Mucosa of stomach (tissue), 1 donor: ENCODE measurements around the gene IL18.

Experiments used
- H3K27me3 ChIP-seq: one replicate; pipeline ENCODE4 v1.7.0; 2013; ENCODE audit warnings: mild to moderate bottlenecking, low read length; ENCODE audit not compliant: control insufficient read depth, insufficient read depth
- H3K36me3 ChIP-seq: one replicate; pipeline ENCODE4 v1.7.0; 2013; ENCODE audit warnings: low read length; ENCODE audit not compliant: control insufficient read depth, insufficient read depth
- H3K4me1 ChIP-seq: one replicate; pipeline ENCODE4 v1.7.0; 2013; ENCODE audit warnings: mild to moderate bottlenecking, low read length; ENCODE audit not compliant: control insufficient read depth, insufficient read depth
- H3K4me3 ChIP-seq: one replicate; pipeline ENCODE4 v1.7.0; 2013; ENCODE audit warnings: low read length
- H3K9ac ChIP-seq: one replicate; pipeline ENCODE4 v1.7.0; 2013; ENCODE audit warnings: mild to moderate bottlenecking, low read length, moderate library complexity
- H3K9me3 ChIP-seq: one replicate; pipeline ENCODE4 v1.7.0; 2013; ENCODE audit warnings: mild to moderate bottlenecking, low read length, moderate library complexity; ENCODE audit not compliant: control insufficient read depth
- donor health status: Pancreatic carcinoma.

Gene IL18

GRCh38 chr11:112185883-112186282 is 22.0 kb upstream of the IL18 start:
- H3K4me3 ChIP-seq = no peak overlapping the region
- no peaks in the 10 kb centered on the region for H3K4me1 ChIP-seq
- no peak overlapping the region for H3K9ac ChIP-seq
- no peaks in the 10 kb centered on the region for H3K36me3 ChIP-seq
- no peaks in the 10 kb centered on the region for H3K9me3 ChIP-seq
- no peaks in the 10 kb centered on the region for H3K27me3 ChIP-seq

- Histone ChIP-seq H3K36me3 (no peaks in the 10 kb centered on the region), H3K9ac (no peak overlapping the region), H3K4me1 (no peaks in the 10 kb centered on the region), H3K4me3 (no peak overlapping the region), H3K27me3 (no peaks in the 10 kb centered on the region), H3K9me3 (no peaks in the 10 kb centered on the region)
These were observed 19.0 kb upstream of the IL18 start for GRCh38 chr11:112182867-112183266.

- no peaks in the 10 kb centered on the region for H3K9me3 ChIP-seq
- H3K4me1 ChIP-seq = no peaks in the 10 kb centered on the region
These were observed 15.7 kb upstream of the IL18 start for GRCh38 chr11:112179601-112180000.

GRCh38 chr11:112178936-112179335 is 15.0 kb upstream of the IL18 start:
- Histone ChIP-seq H3K9ac (no peak overlapping the region), H3K4me1 (no peaks in the 10 kb centered on the region), H3K9me3 (no peaks in the 10 kb centered on the region), H3K36me3 (no peaks in the 10 kb centered on the region), H3K27me3 (no peaks in the 10 kb centered on the region), H3K4me3 (no peak overlapping the region)

More at GRCh38 chr11:112179601-112180000, 15.7 kb upstream of the IL18 start:
- H3K27me3 ChIP-seq = no peaks in the 10 kb centered on the region
- no peak overlapping the region for H3K9ac ChIP-seq
- no peaks in the 10 kb centered on the region for H3K36me3 ChIP-seq
- H3K4me3 ChIP-seq = no peak overlapping the region

- Histone ChIP-seq H3K27me3 (no peaks in the 10 kb centered on the region), H3K9ac (no peak overlapping the region), H3K4me3 (no peak overlapping the region), H3K4me1 (no peaks in the 10 kb centered on the region), H3K36me3 (no peaks in the 10 kb centered on the region), H3K9me3 (no peaks in the 10 kb centered on the region)
These were observed 14.5 kb upstream of the IL18 start for GRCh38 chr11:112178428-112178827.

- Histone ChIP-seq H3K4me3 (no peak overlapping the region), H3K9ac (no peak overlapping the region)
These were observed 13.7 kb upstream of the IL18 start for GRCh38 chr11:112177589-112177988.

GRCh38 chr11:112176077-112176476 is 12.2 kb upstream of the IL18 start:
- Histone ChIP-seq H3K9ac (no peak overlapping the region), H3K27me3 (no peaks in the 10 kb centered on the region), H3K4me3 (no peak overlapping the region), H3K9me3 (no peaks in the 10 kb centered on the region), H3K4me1 (no peaks in the 10 kb centered on the region), H3K36me3 (no peaks in the 10 kb centered on the region)

More at GRCh38 chr11:112177589-112177988, 13.7 kb upstream of the IL18 start:
- Histone ChIP-seq H3K36me3 (no peaks in the 10 kb centered on the region), H3K4me1 (no peaks in the 10 kb centered on the region), H3K27me3 (no peaks in the 10 kb centered on the region), H3K9me3 (no peaks in the 10 kb centered on the region)

GRCh38 chr11:112175599-112175952 is 11.7 kb upstream of the IL18 start:
- Histone ChIP-seq H3K4me3 (no peak overlapping the region), H3K27me3 (no peaks in the 10 kb centered on the region), H3K9me3 (no peaks in the 10 kb centered on the region), H3K36me3 (no peaks in the 10 kb centered on the region), H3K4me1 (no peaks in the 10 kb centered on the region), H3K9ac (no peak overlapping the region)

GRCh38 chr11:112174789-112175598 is 11.1 kb upstream of the IL18 start, which contains the start of gene BCO2:
Gene BCO2 (plus strand): TSS chr11:112175512. CDS start chr11:112175602, 90 bp downstream.
- H3K9me3 ChIP-seq = no peaks in the 10 kb centered on the region
- H3K9ac ChIP-seq = no peak within 1 kb of the TSS
- H3K27me3 ChIP-seq = no peaks in the 10 kb centered on the region
- H3K4me3 ChIP-seq = no peak within 1 kb of the TSS
- no peaks in the 10 kb centered on the region for H3K36me3 ChIP-seq
- H3K4me1 ChIP-seq = no peaks in the 10 kb centered on the region

- Histone ChIP-seq H3K27me3 (no peaks in the 10 kb centered on the region), H3K36me3 (no peaks in the 10 kb centered on the region), H3K9ac (no peak overlapping the region), H3K4me3 (no peak overlapping the region), H3K4me1 (no peaks in the 10 kb centered on the region), H3K9me3 (no peaks in the 10 kb centered on the region)
These were observed 9.3 kb upstream of the IL18 start for GRCh38 chr11:112173152-112173551.

- no peaks in the 10 kb centered on the region for H3K36me3 ChIP-seq
- H3K27me3 ChIP-seq = no peaks in the 10 kb centered on the region
- no peaks in the 10 kb centered on the region for H3K4me1 ChIP-seq
- no peak overlapping the region for H3K4me3 ChIP-seq
- no peak overlapping the region for H3K9ac ChIP-seq
- no peaks in the 10 kb centered on the region for H3K9me3 ChIP-seq
These were observed 8.6 kb upstream of the IL18 start for GRCh38 chr11:112172362-112172994.

- no peaks in the 10 kb centered on the region for H3K36me3 ChIP-seq
- peaks cover 11% of the 10 kb centered on the region for H3K4me1 ChIP-seq
- H3K4me3 ChIP-seq = no peak within 1 kb of the TSS
- H3K27me3 ChIP-seq = no peaks in the 10 kb centered on the region
- H3K9me3 ChIP-seq = no peaks in the 10 kb centered on the region
- H3K9ac ChIP-seq = no peak within 1 kb of the TSS
These were observed 3.3 kb upstream of the IL18 start, which contains the start of gene TEX12 for GRCh38 chr11:112167145-112167544. Gene TEX12 (plus strand): TSS chr11:112167372. CDS start chr11:112169269, 1,897 bp downstream.
